NCI-H2196 treated with DMSO at 0.1 percent for 48 hours (cell line): ENCODE data around the gene TUBA4A.
"Not testable (repeated sequence)": the region's sequence is repeated elsewhere in the genome, so short reads cannot be mapped to it uniquely, and the experiment has no call there.

Source experiments
- DNase-seq: peaks from one replicate; lab custom pipeline; 2025; ENCODE audit not compliant: unreplicated experiment; lab: John Stamatoyannopoulos, UW

TUBA4A gene

DNA sequence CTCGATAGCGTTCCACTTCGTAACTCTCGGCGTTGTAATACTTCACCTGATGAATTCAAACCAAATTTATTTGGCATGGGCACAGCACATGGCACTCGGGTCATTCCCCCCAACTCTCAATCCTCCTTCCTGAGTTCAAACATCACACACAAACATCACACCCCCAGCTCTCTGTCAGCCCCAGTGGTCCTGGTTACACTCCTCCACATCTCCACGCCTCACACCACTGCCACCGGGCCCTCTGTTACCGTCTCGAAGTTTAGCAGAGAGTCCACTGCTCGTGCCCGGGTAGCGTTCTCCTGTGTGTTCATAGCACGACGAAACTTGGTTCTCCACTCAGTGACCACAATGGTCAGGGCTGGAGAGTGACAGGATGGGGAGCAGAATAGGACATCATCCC, 39.6 kb downstream of the TUBA4A start:
- DNase-seq: no peak

DNA sequence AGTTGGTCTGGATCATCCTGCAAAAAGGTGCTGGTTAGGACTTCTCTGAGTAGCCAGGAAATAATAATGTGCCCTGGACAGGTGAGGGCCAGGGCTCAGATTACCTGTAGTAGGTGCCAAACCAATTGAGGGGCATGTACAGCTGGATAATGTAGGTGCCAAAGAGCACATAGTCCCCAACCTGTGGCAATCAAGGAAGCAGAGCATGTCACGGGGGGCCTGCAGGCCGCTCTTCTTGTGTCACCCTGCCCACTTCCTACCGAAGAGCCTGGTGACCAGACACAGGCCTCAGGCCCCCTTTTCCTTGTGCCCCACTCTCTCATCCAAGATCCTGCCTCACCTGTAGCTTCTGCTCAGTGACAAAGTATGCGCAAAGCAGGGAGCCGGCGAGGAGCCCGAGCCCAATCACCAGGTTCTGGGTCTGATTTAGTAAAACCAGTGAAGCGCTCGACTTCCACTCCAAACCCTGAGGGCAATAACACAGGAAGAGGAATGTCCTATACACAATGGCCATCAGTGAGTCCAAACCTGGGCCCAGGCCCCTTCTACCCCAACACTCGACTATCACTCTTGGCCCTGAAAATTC, 40.1 kb downstream of the TUBA4A start:
- DNase-seq: no peak

DNA sequence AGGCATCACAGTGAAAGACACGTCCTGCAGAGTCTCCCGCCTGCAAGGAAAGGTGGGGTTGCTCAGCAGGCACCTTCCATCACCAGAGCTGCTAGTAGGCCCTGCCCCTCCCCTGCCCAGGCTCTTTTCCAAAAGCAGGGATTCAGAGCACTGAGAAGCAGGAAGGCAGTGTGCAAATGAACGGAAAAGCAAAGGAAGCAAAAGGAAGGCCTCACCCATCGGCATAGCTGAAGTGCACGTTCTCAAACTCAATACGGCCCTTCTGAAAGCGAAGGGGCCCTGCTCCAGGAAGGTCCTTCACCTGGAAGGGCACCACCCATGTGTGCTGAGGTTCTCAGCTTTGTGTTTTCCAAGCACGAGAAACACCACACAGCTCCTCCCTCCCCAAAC, 40.7 kb downstream of the TUBA4A start:
- no peak for DNase-seq

DNA sequence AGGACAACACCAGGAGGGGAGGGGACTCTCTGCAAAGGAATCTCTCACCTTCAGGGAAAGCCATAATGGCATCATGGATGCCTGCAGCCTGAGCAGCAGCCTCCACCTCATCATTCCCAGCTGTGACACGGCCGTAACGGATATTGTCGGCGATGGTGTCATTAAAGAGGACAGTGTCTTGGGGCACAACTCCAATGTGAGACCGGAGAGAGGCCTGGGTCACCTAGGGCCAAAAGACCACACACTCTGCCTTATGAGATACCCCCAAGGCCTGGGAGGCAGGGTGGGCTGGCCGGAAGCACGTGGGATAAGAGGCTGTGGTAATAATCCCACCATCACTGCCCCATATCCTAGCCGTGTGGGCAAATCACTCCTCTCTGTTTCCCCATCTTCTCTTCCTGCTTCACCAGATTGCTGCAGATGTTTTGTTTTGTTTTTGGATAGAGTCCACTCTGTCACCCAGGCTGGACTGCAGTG, 42.8 kb downstream of the TUBA4A start:
- no peak for DNase-seq

DNA sequence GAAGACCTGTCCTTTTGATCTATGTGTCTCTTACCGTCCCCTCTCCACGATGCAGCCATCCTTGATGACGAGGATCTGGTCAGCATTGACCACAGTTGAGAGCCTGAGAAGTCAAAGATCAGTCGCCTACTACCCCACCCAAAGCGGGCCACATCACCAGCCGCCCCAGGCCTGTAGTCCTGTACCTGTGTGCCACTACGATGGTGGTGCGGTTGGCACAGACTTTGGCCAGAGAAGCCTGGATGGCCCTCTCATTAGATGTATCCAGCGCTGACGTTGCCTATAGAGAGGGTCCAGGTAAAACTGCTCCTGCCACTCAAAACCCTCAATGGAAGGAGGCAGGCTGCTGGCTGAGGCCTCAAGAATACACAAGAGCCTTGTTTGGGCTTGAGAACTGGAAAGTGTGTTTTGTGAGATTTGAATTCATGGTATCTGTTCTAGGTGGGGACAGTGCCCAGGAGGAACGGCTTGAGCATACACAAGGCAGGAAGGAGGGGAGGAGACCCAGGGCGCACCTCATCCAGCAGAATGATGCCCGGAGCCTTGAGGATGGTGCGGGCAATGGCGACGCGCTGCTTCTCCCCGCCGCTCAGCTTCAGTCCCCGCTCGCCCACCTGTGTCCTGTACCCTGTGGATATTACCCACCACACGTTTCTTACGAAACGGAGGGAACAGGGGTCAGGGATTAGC, 43.4 kb downstream of the TUBA4A start:
- no peak for DNase-seq

DNA sequence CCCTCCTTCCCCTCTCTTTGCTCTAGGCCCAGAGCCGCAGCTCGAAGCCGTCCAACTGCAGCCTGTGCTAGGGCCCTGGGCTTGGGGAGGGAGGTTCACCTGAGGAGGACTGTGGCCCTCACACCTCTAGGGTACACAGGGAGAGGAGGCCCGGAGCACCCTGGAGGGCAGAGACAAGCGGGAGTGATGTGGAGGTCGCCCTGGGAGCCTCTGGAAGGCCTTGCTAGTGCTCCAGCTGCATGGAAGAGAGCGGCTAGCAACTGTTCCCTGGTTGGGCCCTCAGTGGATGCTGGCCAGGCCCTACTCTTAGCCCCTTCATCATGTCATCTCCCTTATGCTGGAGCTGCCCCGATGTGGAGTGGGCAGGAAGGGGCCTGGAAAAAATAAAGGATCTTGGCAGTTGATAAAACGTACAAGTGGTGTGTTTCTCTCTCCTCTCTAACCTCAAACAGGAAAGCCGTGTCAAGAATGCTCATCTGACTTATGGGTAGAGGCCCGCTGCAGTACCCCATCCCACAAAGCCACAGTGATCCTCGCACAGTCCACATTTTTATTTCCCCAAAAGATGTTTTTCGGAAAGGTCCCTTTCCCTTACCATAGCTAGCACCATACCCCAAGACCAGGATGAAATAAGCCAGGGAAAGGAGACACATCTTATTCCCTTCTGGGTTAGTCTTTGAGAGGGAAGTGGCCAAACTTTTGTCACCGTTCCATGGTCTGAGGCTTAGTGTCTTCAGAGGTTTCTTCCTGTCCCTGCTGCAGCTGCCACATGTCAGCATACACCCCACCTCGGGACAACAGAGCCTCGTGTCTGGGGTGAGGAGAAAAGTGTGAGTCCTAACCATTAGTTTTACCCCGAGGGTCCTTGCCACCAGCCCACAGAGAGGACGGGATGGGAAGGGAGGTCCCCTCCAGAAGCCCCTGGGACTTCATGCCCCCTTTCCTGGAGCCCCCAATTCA, 44.2 kb downstream of the TUBA4A start:
- no peak for DNase-seq

DNA sequence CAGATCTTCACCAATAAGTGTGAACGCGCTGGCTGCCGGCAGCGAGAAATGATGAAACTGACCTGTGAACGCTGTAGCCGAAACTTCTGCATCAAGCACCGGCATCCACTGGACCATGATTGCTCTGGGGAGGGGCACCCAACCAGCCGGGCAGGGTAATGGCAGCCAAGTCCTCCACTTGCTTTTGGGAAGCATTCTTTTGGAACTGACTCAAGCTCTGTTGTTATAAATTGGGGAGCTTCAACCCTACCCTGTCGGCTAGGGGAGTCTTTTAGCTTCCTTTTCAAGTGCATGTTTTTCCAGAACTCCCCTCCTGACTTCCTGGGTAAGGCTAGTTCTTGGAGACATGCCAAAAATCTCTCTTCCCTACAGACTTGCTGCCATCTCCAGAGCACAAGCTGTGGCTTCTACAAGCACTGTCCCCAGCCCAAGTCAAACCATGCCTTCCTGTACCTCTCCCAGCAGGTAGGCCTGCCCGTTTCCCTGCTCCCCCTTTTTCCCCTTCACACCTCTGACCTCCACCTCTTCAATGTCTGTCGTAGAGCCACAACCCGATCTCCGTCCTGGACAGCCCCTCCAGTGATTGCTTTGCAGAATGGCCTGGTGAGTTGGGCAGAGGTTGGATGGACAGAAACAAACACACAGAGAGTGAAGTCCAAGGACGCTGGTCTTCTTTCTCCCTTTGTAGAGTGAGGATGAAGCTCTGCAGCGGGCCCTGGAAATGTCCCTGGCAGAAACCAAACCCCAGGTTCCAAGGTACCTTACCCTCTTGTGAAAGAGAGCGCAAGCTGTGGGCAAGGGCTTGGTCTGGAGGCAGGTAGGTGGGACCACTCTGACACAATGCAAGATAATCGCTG, 45.6 kb downstream of the TUBA4A start:
- DNase-seq: no peak

DNA sequence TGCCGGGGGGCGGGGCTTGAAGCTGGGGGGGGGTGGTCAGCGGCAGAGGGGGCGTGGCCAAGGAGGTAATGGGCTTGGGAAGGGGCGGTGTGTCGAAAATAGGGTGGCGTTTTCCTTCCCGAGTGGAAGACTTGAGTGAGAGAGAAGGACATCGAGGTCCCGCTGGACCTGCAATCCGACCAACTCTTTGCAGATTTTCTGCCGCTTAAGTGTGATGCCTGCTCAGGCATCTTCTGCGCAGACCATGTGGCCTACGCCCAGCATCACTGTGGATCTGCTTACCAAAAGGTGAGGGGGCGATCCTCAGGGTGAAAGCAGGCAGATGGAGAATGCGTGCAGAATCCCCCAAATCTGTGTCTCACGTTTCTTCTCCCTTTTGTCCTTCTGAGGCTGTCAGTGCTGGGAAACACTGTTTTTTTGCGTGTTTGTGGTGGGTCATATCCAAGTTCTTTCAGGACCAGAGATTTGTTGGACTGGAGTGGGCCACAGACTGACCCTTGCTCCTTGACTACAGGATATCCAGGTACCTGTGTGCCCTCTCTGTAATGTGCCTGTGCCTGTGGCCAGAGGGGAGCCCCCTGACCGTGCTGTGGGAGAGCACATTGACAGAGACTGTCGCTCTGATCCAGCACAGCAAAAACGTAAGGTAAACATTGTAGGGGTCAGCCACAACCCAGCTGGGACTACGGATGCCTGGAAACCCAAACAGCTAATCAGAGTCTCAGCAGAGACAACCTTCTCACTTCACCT, 46.4 kb downstream of the TUBA4A start:
- no peak for DNase-seq

DNA sequence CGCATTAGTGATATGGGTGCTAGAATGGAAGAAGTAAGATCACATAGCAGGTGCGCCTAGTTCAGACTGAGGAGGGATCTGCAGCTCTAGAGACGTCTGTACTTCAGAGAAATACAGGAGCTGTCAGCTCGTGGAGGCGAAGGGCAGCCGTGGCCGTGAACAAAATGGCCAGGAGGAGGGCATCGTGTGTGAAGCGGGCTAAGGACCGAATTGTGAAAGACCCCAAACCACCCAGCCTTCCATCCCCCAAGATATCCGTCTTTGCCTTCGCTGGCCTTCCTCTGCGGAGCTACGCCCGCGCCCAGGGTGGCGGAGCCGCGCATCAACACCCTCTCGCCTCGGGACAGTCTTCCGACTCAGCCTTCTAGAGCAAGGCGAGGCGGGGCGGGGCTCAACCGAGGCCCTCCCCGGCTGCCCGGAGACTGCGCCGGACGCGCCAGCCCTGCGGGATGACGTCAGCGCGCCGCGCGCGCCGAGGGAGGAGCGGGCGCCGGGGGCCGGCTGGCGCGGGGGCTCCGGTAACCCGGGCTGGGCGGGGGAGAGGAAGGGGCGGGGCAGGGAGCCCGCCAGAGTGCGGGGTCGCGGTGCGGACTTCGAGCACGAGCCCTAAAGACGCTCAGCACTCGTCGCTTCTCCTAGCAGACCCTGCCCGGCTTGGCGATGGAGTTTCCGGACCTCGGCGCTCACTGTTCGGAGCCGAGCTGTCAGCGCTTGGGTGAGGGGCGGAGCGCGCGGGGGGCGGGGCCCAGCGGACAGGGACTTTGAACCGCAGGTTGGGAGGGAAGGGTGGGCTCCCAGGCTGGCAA, 47.2 kb downstream of the TUBA4A start, which contains the start of gene ZFAND2B:
ZFAND2B (plus strand) TSS at position 455 of the 806 bp plus-strand sequence; CDS start at position 661, 206 bp downstream.
- peak; percentile 80 for DNase-seq

DNA sequence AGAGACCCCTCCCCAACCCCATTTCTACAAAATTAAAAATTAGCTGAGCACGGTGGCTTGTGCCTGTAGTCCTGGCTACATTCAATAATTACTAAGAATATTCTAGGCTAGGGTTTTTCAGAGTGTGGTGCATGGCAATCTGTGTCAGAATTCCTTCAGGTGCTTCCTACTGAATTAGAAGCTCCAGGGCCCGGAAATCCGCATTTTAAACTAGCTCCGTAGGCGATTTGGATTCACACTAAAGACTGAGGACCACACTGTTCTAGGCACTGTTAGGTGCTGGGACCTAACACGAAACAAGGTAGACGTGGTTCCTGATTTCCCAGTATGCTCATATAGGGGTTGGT, 47.8 kb downstream of the TUBA4A start:
- DNase-seq: no peak

DNA sequence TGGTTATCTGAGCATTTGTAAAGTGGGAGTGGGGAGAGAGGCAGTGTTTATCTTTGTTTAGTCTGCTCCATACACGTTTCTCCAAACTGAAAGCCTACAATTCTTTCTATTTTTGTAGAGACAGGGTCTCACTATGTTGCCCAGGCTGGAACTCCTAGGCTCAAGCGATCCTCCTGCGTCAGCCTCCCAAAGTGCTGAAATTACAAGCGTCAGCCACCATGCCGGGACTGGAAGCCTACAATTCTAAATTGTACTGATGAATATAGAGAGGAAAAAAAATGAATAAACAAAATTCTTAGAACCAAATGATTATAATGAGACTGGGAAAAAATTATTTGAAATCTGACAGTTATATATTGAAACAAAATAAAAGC, 48.6 kb downstream of the TUBA4A start:
- DNase-seq: no peak

DNA sequence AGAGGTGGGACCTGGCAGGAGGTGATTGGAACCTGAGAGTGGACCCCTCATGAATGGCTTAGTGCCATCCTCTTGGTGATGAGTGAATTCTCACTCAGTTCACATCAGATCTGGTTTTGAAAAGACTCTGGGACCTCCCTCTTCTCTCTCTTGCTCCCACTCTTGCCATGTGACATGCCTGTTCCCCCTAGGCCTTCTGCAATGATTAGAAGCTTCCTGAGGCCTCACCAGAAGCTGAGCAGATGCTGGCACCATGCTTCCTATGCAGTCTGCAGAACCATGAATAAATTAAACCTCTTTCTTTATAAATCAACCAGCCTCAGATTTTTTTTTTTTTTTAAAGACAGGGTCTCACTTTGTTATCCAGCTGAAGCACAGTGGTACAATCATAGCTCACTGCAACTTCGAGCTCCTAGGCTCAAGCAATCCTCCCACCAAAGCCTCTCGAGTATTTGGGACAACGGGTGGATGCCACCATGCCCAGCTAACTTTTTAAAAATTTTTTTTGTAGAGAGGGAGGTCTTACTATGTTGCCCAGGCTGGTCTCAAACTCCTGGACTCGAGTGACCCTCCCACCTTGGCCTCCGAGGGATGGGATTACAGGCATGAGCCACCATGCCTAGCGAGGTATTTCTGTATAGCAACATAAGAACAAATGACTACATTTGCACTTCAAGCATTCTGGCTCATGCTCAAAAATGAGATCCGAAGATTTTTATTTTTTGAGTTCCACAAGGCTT, 49.1 kb downstream of the TUBA4A start:
- no peak for DNase-seq

DNA sequence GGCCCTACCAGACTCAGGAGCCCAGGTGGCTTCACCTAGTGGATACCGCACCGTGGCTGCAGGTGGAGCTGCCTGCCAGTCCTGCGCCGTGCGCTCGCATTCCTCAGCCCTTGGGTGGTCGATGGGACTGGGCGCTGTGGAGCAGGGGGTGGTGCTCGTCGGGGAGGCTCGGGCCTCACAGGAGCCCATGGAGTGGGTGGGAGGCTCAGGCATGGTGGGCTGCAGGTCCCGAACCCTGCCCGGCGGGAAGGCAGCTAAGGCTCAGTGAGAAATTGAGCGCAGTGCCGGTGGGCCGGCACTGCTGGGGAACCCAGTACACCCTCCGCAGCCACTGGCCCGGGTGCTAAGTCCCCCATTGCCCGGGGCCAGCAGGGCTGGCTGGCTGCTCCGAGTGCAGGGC, 52.4 kb downstream of the TUBA4A start:
- not testable (repeated sequence) for DNase-seq

DNA sequence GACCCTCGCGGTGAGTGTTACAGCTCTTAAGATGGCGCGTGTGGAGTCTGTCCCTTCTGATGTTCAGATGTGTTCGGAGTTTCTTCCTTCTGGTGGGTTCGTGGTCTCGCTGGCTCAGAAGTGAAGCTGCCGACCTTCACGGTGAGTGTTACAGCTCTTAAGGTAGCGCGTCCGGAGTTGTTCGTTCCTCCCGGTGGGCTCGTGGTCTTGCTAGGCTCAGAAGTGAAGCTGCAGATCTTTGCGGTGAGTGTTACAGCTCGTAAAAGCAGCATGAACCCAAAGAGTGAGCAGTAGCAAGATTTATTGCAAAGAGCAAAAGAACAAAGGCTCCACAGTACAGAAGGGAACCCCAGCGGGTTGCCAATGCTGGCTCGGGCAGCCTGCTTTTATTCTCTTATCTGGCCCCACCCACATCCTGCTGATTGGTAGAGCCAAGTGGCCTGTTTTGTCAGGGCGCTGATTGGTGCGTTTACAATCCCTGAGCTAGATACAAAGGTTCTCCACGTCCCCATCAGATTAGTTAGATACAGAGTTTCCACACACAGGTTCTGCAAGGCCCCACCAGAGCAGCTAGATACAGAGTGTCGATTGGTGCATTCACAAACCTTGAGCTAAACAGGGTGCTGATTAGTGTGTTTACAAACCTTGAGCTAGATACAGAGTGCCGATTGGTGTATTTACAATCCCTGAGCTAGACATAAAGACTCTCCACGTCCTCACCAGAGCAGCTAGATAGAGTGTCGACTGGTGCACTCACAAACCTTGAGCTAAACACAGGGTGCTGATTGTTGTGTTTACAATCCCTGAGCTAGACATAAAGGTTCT, 53.0 kb downstream of the TUBA4A start:
- DNase-seq: not testable (repeated sequence)
